ENCODE measurements around the gene ITGA5.

Gene ITGA5

GRCh38 chr12:54387114-54387467, 32.0 kb downstream of the ITGA5 start:
- no peak for DNase-seq

- no peak for DNase-seq
Observed at GRCh38 chr12:54386403-54387113, 32.5 kb downstream of the ITGA5 start.

GRCh38 chr12:54385251-54385914, 33.7 kb downstream of the ITGA5 start:
- DNase-seq, result no peak

- DNase-seq, result peak; percentile 92 to 94
Observed at GRCh38 chr12:54384591-54385041, 34.5 kb downstream of the ITGA5 start, which contains the start of gene ZNF385A. Gene ZNF385A, minus strand, starts transcription at chr12:54384733. Its CDS starts 219 bp downstream, at chr12:54384514.

GRCh38 chr12:54383041-54383609, 35.9 kb downstream of the ITGA5 start:
- DNase-seq, result peak; percentile 75 to 78

- DNase-seq, result no peak
Observed at GRCh38 chr12:54381136-54381535, 37.9 kb downstream of the ITGA5 start.

- peak; percentile 83 to 90 for DNase-seq
Observed at GRCh38 chr12:54379398-54380201, 39.5 kb downstream of the ITGA5 start.

- no peak for DNase-seq
Observed at GRCh38 chr12:54378796-54379397, 40.2 kb downstream of the ITGA5 start.

- no peak for DNase-seq
Observed at GRCh38 chr12:54377797-54378515, 41.1 kb downstream of the ITGA5 start.

GRCh38 chr12:54377007-54377406, 42.1 kb downstream of the ITGA5 start:
- no peak for DNase-seq

- DNase-seq, result no peak
Observed at GRCh38 chr12:54376596-54376995, 42.5 kb downstream of the ITGA5 start.

- no peak for DNase-seq
Observed at GRCh38 chr12:54375259-54375579, 43.8 kb downstream of the ITGA5 start.

- DNase-seq, result no peak
Observed at GRCh38 chr12:54374562-54375258, 44.4 kb downstream of the ITGA5 start.

- no peak for DNase-seq
Observed at GRCh38 chr12:54373649-54374561, 45.2 kb downstream of the ITGA5 start.

GRCh38 chr12:54372113-54372806, 46.8 kb downstream of the ITGA5 start:
- peak; percentile 37 to 52 for DNase-seq

GRCh38 chr12:54371328-54372112, 47.5 kb downstream of the ITGA5 start:
- DNase-seq, result no peak

GRCh38 chr12:54370171-54370730, 48.8 kb downstream of the ITGA5 start:
- peak; percentile 50 for DNase-seq

GRCh38 chr12:54369597-54370131, 49.4 kb downstream of the ITGA5 start:
- DNase-seq, result peak in 1 of 2 experiments; percentile 46
